B cell (primary cell): ENCODE data around the gene FAM13B.

Experiments
- CTCF ChIP-seq: fragments of 200-600 bp; IDR thresholded peaks from one replicate; pipeline ENCODE4 v1.8.0; 2022; ENCODE audit warnings: antibody characterized with exemption, mild to moderate bottlenecking
- EZH2 ChIP-seq: IDR thresholded peaks from 2 replicates; pipeline ENCODE4 v1.6.1; 2012; ENCODE audit warnings: borderline replicate concordance, low read depth, mild to moderate bottlenecking, moderate library complexity, low read length; ENCODE audit not compliant: insufficient read depth, poor library complexity, severe bottlenecking

- TF ChIP-seq EZH2 = no peak
- TF ChIP-seq CTCF = no peak
These were observed 94.7 kb downstream of the FAM13B start for GRCh38 chr5:137937994-137938750.
